GM19452 (cell line): ENCODE measurements around the gene TSPY1.
"Not testable (repeated sequence)": the region's sequence is repeated elsewhere in the genome, so short reads cannot be mapped to it uniquely, and the experiment has no call there.

ENCODE experiments used
- ATAC-seq: cut with Tn5 transposase; IDR thresholded peaks from one replicate; pipeline ENCODE4 v1.9.1; 2021; ENCODE audit not compliant: unreplicated experiment

The TSPY1 gene

GRCh38 chrY:9466655-9467054 lies at the start of gene TSPY1:
TSS of gene TSPY1 (plus strand) at chrY:9466955. CDS start at chrY:9467001, 46 bp downstream.
- ATAC-seq = not testable (repeated sequence)

GRCh38 chrY:9486967-9487366 lies 20.2 kb downstream of the TSPY1 start, which contains the start of gene TSPY9:
TSS of gene TSPY9 (plus strand) at chrY:9487267. CDS start at chrY:9487313, 46 bp downstream.
- not testable (repeated sequence) for ATAC-seq

GRCh38 chrY:9504396-9504795 lies 37.6 kb downstream of the TSPY1 start:
- not testable (repeated sequence) for ATAC-seq

GRCh38 chrY:9516287-9516686 lies 49.5 kb downstream of the TSPY1 start:
- not testable (repeated sequence) for ATAC-seq
